ENCODE data around the gene BRI3BP.
A peak's percentile ranks its signal among the peaks of the same experiment; 100 is the strongest.

The BRI3BP gene, protein sequence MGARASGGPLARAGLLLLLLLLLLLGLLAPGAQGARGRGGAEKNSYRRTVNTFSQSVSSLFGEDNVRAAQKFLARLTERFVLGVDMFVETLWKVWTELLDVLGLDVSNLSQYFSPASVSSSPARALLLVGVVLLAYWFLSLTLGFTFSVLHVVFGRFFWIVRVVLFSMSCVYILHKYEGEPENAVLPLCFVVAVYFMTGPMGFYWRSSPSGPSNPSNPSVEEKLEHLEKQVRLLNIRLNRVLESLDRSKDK

DNA sequence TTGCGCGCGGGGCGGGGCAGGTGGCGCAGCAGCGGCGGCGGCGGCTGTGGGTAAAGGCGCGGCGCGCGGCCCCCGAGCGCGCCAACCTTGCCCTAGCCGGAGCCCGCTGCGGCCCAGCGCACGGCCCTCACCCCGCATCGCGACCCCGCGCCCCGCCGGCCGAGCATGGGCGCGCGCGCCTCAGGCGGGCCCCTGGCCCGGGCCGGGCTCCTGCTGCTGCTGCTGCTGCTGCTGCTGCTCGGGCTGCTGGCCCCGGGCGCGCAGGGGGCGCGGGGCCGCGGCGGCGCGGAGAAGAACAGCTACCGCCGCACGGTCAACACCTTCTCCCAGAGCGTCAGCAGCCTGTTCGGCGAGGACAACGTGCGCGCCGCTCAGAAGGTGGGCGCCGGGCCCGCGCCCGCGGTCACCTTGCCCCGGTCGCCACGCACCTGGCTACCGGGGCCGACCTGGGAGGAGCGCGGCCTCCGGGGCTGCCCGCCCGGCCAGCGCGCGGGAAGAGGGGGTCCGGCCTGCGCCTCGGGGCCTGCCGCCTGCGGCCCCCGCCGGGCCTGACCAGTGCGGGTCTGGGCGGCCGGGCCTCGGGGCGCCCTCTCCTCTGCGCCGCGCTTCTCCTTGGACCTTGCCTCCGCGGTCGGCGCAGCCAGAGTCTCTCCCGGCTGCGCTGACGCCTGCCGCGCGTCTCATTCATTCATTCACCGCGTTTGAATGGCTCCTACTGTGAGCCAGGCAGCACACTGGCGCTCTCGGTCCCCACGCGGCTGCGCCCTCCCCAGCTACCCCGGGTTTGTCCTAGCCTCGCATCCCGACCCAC is at the start of gene BRI3BP:
Gene BRI3BP (plus strand): TSS at position 20 of the 811 bp plus-strand sequence. CDS start 146 bp downstream, at position 166.
- H3K9me3 ChIP-seq (ENCODE audit: control insufficient read depth, low read length): no peaks in the 10 kb centered on the region
- H3K4me3 ChIP-seq (ENCODE audit: low read length): peak within 1 kb of the TSS; percentile 84
- H3K9ac ChIP-seq (ENCODE audit: low read length): peak within 1 kb of the TSS; percentile 78
- no peaks in the 10 kb centered on the region for H3K27me3 ChIP-seq (replicated peaks; ENCODE audit: control insufficient read depth, insufficient read depth, low read length)
- DNase-seq (ENCODE audit: low read depth): peak; percentile 80
- H3K36me3 ChIP-seq (ENCODE audit: control insufficient read depth, insufficient read depth, low read length, severe bottlenecking): no peaks in the 10 kb centered on the region
- H3K4me1 ChIP-seq (ENCODE audit: control insufficient read depth, insufficient read depth, low read length): peaks cover 15% of the 10 kb centered on the region

DNA sequence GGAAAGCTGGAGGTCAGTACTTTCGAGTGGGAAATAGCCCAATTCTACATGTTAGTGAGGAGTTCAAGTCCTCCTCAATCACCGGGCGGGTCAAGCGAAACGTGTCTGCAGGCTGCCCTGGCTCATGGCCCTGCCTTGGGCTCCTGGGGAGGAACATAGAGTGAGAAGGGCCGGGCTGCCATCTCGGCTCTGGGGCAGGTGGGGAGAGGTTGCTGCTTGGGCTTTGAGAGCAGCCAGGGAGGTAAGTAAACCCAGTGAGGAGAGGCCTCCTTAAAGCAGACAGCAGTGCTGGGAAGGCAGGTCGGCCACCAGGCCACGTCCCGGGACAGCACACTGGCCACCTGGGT is 47.0 kb upstream of the BRI3BP start:
- no peak for DNase-seq (ENCODE audit: low read depth)
- Histone ChIP-seq H3K36me3 (ENCODE audit: control insufficient read depth, insufficient read depth, low read length, severe bottlenecking) (peaks cover 32% of the 10 kb centered on the region), H3K4me3 (ENCODE audit: low read length) (no peak overlapping the region), H3K27me3 (replicated peaks; ENCODE audit: control insufficient read depth, insufficient read depth, low read length) (no peaks in the 10 kb centered on the region), H3K9me3 (ENCODE audit: control insufficient read depth, low read length) (no peaks in the 10 kb centered on the region), H3K9ac (ENCODE audit: low read length) (no peak overlapping the region), H3K4me1 (ENCODE audit: control insufficient read depth, insufficient read depth, low read length) (no peaks in the 10 kb centered on the region)

DNA sequence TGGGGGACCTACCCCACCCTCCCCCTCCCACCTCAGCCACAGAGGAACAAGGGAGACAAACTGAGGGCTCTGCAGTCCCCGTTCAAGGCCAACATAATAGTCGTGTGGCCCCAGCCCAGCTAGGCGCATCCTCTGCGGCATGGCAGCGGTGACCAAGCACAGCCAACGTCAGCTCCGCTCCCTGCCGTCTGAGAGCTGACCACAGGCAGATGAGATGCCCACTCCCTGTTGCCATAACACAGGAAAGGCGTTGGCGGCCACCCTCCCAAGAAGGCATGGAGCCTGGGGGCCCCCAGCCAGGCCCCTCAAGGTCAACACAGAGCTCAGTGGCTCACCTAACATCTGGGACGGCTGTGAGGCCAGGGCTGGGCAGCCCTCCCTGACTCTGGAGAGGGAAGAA is 46.4 kb upstream of the BRI3BP start:
- DNase-seq (ENCODE audit: low read depth): no peak
- Histone ChIP-seq H3K4me3 (ENCODE audit: low read length) (no peak overlapping the region), H3K9ac (ENCODE audit: low read length) (no peak overlapping the region), H3K27me3 (replicated peaks; ENCODE audit: control insufficient read depth, insufficient read depth, low read length) (no peaks in the 10 kb centered on the region), H3K9me3 (ENCODE audit: control insufficient read depth, low read length) (no peaks in the 10 kb centered on the region), H3K36me3 (ENCODE audit: control insufficient read depth, insufficient read depth, low read length, severe bottlenecking) (peaks cover 36% of the 10 kb centered on the region), H3K4me1 (ENCODE audit: control insufficient read depth, insufficient read depth, low read length) (no peaks in the 10 kb centered on the region)

DNA sequence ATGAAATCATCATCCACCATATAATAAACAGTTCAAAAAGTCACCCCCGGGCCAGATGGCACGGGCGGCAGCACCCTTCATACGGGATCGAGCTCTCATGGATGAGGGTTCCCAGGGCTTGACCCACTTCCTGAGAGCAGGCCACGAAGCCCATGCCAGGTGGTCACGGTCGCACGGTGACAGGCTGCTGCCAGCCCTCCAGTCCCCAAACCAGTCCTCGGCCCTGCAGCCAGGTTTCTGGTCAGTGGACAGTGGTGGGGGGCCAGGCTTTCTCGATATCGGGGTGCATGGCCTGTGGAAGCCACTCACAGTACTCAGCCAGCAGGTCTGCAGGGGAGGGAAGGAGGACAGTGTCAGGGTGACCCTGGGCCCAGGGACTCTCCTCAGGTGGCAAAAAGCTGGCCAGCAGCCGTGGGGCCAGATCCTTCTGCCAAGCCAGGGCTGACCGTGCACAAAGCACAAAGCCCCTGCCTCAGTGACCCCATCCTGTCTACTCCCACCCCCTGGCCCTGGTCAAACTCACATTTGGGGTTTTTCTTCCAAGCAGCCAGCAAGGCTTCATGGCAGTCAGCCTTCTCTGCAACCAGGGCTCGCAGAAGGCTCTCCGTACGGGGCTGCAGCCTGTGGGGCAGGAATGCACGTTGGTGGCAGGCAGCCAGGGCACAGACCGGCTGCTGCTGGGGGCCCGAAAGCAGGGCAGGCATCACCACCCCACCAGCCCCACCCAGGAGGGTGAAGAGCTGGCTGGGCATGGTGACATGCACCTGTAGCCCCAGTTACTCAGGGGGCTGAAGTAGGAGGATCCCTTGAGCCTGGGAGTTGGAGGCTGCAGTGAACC is 45.7 kb upstream of the BRI3BP start:
- H3K27me3 ChIP-seq (replicated peaks; ENCODE audit: control insufficient read depth, insufficient read depth, low read length): no peaks in the 10 kb centered on the region
- H3K36me3 ChIP-seq (ENCODE audit: control insufficient read depth, insufficient read depth, low read length, severe bottlenecking): peaks cover 40% of the 10 kb centered on the region
- H3K4me3 ChIP-seq (ENCODE audit: low read length): no peak overlapping the region
- no peaks in the 10 kb centered on the region for H3K9me3 ChIP-seq (ENCODE audit: control insufficient read depth, low read length)
- H3K4me1 ChIP-seq (ENCODE audit: control insufficient read depth, insufficient read depth, low read length): no peaks in the 10 kb centered on the region
- no peak for DNase-seq (ENCODE audit: low read depth)
- H3K9ac ChIP-seq (ENCODE audit: low read length): no peak overlapping the region

DNA sequence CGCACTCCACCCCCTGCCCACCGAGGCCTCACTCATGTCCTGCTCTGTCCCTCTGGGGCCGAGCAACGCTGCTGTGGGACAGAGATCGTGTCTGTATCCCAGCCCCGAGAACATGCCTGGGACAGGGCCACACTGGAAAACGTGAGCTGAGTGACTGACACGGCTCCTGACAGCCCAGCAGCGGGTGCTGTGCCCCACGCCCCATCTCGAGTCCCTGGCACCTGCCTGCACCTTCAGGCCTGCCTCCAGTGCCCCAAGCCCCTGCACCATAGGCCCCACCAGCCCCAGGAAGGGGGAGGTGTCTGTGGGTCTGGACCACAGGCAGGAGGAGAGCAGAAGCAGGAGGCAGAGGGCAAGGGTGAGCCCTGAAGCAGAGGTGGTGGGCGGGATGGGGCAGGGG is 44.4 kb upstream of the BRI3BP start:
- H3K9ac ChIP-seq (ENCODE audit: low read length): no peak overlapping the region
- H3K4me3 ChIP-seq (ENCODE audit: low read length): no peak overlapping the region
- H3K4me1 ChIP-seq (ENCODE audit: control insufficient read depth, insufficient read depth, low read length): no peaks in the 10 kb centered on the region
- no peaks in the 10 kb centered on the region for H3K9me3 ChIP-seq (ENCODE audit: control insufficient read depth, low read length)
- H3K27me3 ChIP-seq (replicated peaks; ENCODE audit: control insufficient read depth, insufficient read depth, low read length): no peaks in the 10 kb centered on the region
- no peak for DNase-seq (ENCODE audit: low read depth)
- peaks cover 53% of the 10 kb centered on the region for H3K36me3 ChIP-seq (ENCODE audit: control insufficient read depth, insufficient read depth, low read length, severe bottlenecking)

DNA sequence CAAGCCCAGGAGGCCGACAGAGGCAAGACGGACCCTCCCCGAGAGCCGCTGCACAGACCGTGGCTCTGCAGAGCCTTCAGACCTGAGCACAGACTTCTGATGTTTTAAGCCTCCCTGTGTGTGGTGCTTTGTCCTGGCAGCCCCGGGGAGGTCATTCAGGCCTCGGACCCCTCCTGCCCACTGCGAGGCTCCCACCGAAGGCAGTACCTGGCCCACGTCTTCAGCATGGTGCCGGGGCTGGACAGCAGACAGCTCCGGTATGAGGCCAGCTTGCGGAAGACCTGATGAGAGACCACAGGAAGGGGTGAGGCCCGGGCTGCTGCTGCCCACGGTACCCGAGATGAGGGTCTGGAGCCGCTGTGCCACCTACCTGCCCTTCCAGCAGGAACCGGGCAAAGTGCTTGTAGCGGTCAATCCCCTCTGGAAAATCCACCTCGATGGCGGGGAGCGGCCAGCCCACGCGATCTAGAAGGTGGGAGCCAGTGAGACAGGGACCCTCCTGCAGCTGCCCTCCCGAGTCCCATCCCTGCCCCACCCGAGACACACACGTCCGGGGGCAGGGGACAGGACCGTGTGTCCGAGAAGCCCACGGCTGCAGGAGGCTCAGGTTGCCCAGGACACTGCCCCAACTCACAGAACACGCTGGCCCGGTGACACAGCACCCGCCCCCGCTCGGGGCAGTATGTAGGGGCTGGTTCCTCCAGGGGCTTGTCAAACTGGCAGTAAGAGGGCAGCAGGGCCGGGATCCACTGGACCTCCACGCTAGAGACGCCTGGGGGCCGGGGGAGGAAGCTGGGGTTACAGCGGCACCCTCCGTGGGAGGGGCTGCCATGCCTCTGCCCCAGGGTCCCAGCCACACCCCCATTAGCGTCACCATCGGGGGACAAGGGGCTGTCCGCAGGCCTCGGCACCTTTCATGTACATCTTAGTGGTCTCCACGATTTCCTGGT is 43.4 kb upstream of the BRI3BP start:
- H3K9me3 ChIP-seq (ENCODE audit: control insufficient read depth, low read length): no peaks in the 10 kb centered on the region
- no peaks in the 10 kb centered on the region for H3K4me1 ChIP-seq (ENCODE audit: control insufficient read depth, insufficient read depth, low read length)
- peaks cover 59% of the 10 kb centered on the region for H3K36me3 ChIP-seq (ENCODE audit: control insufficient read depth, insufficient read depth, low read length, severe bottlenecking)
- no peak overlapping the region for H3K9ac ChIP-seq (ENCODE audit: low read length)
- H3K27me3 ChIP-seq (replicated peaks; ENCODE audit: control insufficient read depth, insufficient read depth, low read length): no peaks in the 10 kb centered on the region
- H3K4me3 ChIP-seq (ENCODE audit: low read length): no peak overlapping the region
- no peak for DNase-seq (ENCODE audit: low read depth)

DNA sequence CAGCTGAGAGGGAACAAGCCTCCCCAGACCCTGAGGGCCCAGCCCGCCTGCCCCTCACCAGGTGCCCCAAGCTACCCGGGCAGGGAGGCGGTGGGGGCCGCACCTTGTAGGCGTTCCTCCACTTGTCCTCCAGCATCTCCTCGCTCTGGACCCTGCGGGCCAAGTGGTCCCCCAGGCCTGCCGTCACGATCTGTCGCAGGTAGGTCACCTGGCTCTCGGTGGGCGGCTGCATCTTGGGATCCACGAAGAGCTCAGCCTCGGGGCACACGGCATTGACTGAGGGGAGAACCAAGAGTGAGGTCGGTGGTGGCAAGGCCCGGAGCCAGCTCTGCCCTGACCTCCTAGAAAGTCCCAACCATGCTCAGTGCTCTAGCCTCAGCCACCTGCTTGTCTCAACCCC is 41.1 kb upstream of the BRI3BP start:
- no peak overlapping the region for H3K4me3 ChIP-seq (ENCODE audit: low read length)
- H3K36me3 ChIP-seq (ENCODE audit: control insufficient read depth, insufficient read depth, low read length, severe bottlenecking): peaks cover 71% of the 10 kb centered on the region
- no peaks in the 10 kb centered on the region for H3K9me3 ChIP-seq (ENCODE audit: control insufficient read depth, low read length)
- no peak for DNase-seq (ENCODE audit: low read depth)
- H3K9ac ChIP-seq (ENCODE audit: low read length): no peak overlapping the region
- no peaks in the 10 kb centered on the region for H3K27me3 ChIP-seq (replicated peaks; ENCODE audit: control insufficient read depth, insufficient read depth, low read length)
- no peaks in the 10 kb centered on the region for H3K4me1 ChIP-seq (ENCODE audit: control insufficient read depth, insufficient read depth, low read length)

DNA sequence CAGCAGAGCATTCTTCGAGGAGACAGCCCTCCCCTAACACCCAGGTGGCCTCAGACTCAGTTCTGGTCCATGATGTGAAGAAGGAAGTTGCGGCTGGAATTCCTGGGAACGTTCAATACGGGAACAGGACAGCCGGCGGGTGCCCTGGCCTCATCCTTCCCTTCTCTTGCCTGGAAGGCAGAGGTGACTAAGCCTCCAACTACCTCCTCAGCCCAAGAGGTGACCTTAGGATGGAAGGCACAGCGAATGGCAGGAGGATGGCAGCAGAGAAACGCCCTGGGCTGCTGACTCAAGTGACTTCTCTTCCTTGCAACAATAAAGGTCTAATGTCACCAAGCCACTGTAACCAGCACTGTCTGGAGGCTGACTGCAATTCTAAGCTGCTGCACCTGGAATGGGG is 40.6 kb upstream of the BRI3BP start:
- no peak for DNase-seq (ENCODE audit: low read depth)
- peaks cover 68% of the 10 kb centered on the region for H3K36me3 ChIP-seq (ENCODE audit: control insufficient read depth, insufficient read depth, low read length, severe bottlenecking)
- no peaks in the 10 kb centered on the region for H3K27me3 ChIP-seq (replicated peaks; ENCODE audit: control insufficient read depth, insufficient read depth, low read length)
- no peaks in the 10 kb centered on the region for H3K9me3 ChIP-seq (ENCODE audit: control insufficient read depth, low read length)
- H3K9ac ChIP-seq (ENCODE audit: low read length): no peak overlapping the region
- H3K4me1 ChIP-seq (ENCODE audit: control insufficient read depth, insufficient read depth, low read length): no peaks in the 10 kb centered on the region
- no peak overlapping the region for H3K4me3 ChIP-seq (ENCODE audit: low read length)

DNA sequence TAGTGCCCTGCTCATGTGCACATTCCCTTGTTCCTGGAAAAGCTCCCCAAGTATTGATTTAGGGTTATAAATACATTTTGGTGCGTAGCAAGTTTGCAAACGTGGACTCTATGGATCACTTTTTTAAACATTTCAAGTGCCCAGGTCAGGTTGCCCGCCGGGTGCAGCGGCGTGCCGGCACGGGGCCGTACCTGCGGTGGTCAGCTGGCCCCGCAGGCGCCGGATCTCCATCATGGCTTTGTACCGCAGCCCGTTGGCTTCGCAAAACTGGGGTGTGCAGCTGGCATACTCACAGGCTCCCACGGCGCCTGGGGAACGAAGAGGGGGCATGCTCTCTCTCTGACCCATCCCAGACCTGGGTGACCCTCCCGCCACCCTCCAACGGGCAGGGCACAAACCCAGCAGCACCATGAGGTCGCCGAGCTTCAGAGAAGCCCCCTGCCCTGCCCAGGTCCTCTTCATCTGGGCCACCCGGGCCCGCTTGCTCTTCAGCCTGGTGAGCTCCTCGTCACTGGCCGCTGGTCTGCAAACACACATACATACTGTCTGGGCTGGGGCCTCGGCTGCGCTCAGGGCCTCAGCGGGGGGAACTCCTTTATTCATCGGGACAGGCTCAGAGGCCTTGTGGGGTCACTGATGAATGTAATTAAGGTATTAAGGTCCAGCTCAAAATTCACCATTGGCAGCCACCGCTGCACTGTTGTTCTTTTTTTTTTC is 39.6 kb upstream of the BRI3BP start:
- no peaks in the 10 kb centered on the region for H3K27me3 ChIP-seq (replicated peaks; ENCODE audit: control insufficient read depth, insufficient read depth, low read length)
- H3K36me3 ChIP-seq (ENCODE audit: control insufficient read depth, insufficient read depth, low read length, severe bottlenecking): peaks cover 70% of the 10 kb centered on the region

DNA sequence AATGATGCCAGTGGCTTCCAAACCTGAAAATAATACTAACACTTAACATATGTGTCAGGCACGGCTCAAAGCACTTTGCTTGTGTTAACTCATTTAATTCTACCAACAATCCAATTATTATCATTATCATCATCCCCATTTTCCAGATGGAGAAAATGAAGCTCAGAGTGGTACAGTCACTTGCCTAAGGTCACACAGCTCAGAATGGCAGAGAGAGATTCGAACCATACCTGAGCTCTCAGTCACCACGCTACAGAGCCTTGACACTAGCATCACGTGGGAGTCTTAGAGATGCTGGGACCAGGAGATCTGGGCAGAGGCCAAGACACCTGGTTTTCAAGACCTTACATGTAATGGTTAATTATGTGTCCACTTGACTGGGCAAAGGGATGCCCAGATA is 38.7 kb upstream of the BRI3BP start:
- Histone ChIP-seq H3K9me3 (ENCODE audit: control insufficient read depth, low read length) (no peaks in the 10 kb centered on the region), H3K9ac (ENCODE audit: low read length) (no peak overlapping the region), H3K4me1 (ENCODE audit: control insufficient read depth, insufficient read depth, low read length) (no peaks in the 10 kb centered on the region), H3K27me3 (replicated peaks; ENCODE audit: control insufficient read depth, insufficient read depth, low read length) (no peaks in the 10 kb centered on the region), H3K4me3 (ENCODE audit: low read length) (no peak overlapping the region), H3K36me3 (ENCODE audit: control insufficient read depth, insufficient read depth, low read length, severe bottlenecking) (peaks cover 67% of the 10 kb centered on the region)
- no peak for DNase-seq (ENCODE audit: low read depth)

More for the DNA sequence above, 39.6 kb upstream of the BRI3BP start:
- DNase-seq (ENCODE audit: low read depth): no peak
- Histone ChIP-seq H3K4me3 (ENCODE audit: low read length) (no peak overlapping the region), H3K9ac (ENCODE audit: low read length) (no peak overlapping the region), H3K9me3 (ENCODE audit: control insufficient read depth, low read length) (no peaks in the 10 kb centered on the region), H3K4me1 (ENCODE audit: control insufficient read depth, insufficient read depth, low read length) (no peaks in the 10 kb centered on the region)

Data from adipocyte (in vitro differentiated cells).